Aorta (tissue), 5 donors: Measurements from ENCODE around the gene SMYD3. TPM values are rescaled to one million over a fixed set of nuclear protein-coding genes. Genes with fewer than 3 reads are reported as not detected.
"Not testable (repeated sequence)": the region's sequence is repeated elsewhere in the genome, so short reads cannot be mapped to it uniquely, and the experiment has no call there.

ENCODE experiments used
- ATAC-seq: fragments of 200-7000 bp; cut with Tn5 transposase; one replicate; pipeline ENCODE4 v1.9.1; 2022; ENCODE audit warnings: moderate library complexity; ENCODE audit not compliant: low FRiP score
- DNase-seq, 2 donors: peaks; one replicate each; pipeline ENCODE4 v3.0.0-alpha.2; 2020
- H3K27ac ChIP-seq, 2 donors: one replicate each; pipeline ENCODE4 v1.5.1; 2013; ENCODE audit warnings: low read length in 2 of 2, mild to moderate bottlenecking in 2 of 2, moderate library complexity in 2 of 2, control low read depth in 1 of 2, inconsistent platforms in 1 of 2, low read depth in 1 of 2
- H3K27me3 ChIP-seq, 2 donors: one replicate each; pipeline ENCODE4 v1.6.1; 2013; ENCODE audit warnings: control low read depth in 1 of 2, low read length in 1 of 2, mild to moderate bottlenecking in 1 of 2, moderate library complexity in 1 of 2; ENCODE audit not compliant: insufficient read depth in 2 of 2, control insufficient read depth in 1 of 2
- H3K36me3 ChIP-seq, 2 donors: one replicate each; pipeline ENCODE4 v1.6.1; 2013; ENCODE audit warnings: control low read depth in 1 of 2, low read length in 1 of 2, mild to moderate bottlenecking in 1 of 2; ENCODE audit not compliant: insufficient read depth in 2 of 2, control insufficient read depth in 1 of 2
- H3K4me1 ChIP-seq, 2 donors: one replicate each; pipeline ENCODE4 v1.6.1; 2013; ENCODE audit warnings: low read length in 2 of 2, control low read depth in 1 of 2, mild to moderate bottlenecking in 1 of 2, moderate library complexity in 1 of 2; ENCODE audit not compliant: insufficient read depth in 2 of 2, control insufficient read depth in 1 of 2
- H3K4me3 ChIP-seq, 2 donors: one replicate each; pipeline ENCODE4 v1.5.1; 2013; ENCODE audit warnings: low read length in 2 of 2, control low read depth in 1 of 2, mild to moderate bottlenecking in 1 of 2
- H3K9me3 ChIP-seq: one replicate; pipeline ENCODE4 v1.6.1; 2013; ENCODE audit warnings: mild to moderate bottlenecking, low read length; ENCODE audit not compliant: control insufficient read depth
- WGBS, 2 donors: extraction: QIAGEN DNeasy Blood & Tissue Kit; methylation state at CpG; one replicate each; pipeline ENCODE4 v1.1.7; 2013; 5-methylcytosine and 5-hydroxymethylcytosine counted together
- intact Hi-C, 2 donors: fragments of 100-400 bp; cut with DNase I; formaldehyde crosslinking; loops; one replicate each; pipeline versions ENCODE4 v1.14.2 to v1.15.0; 2022
- polyA plus RNA-seq, 2 donors: library from polyadenylated mRNA; stranded (reverse); fragments of 200-250 nt; gene quantifications; one replicate each; pipeline ENCODE4 v1.2.3, GENCODE V29; 2013
- total RNA-seq, 2 donors: library from RNA; stranded (reverse); fragmentation: NEBNext Ultra II Directional; extraction: Animal tissue kit (Norgen Biotek cat#: 25700); gene quantifications; one replicate each; pipeline ENCODE4 v1.2.1, GENCODE V29; 2021
- donor health status: healthy with polysubstance abuse.
- donor health status: Bipolar disorder and iron deficiency.
- donor health status: DM: no; HTN: no; CAD: no.
- donor health status: DM: no; HTN: no; CAD: no.
- donor health status: DM: yes; HTN: yes; CAD: no.

The SMYD3 gene
- total and polyA plus RNA-seq, 4 donors, result 6.0 to 29.1 (median 11.1) TPM

GRCh38 chr1:245960171-245960570 lies 546.9 kb downstream of the SMYD3 start:
- Histone ChIP-seq H3K4me1 (no peaks in the 10 kb centered on the region), H3K27ac (no peak overlapping the region), H3K4me3 (no peak overlapping the region), H3K36me3 (no peaks in the 10 kb centered on the region), H3K27me3 (no peaks in the 10 kb centered on the region), H3K9me3 (no peaks in the 10 kb centered on the region)
- intact Hi-C loops, result no loop called here
- DNase-seq (no peak), ATAC-seq (no peak)
- WGBS, 2 donors, result 92 to 93% methylated on average over 4 of the region's 4 CpGs

- Histone ChIP-seq H3K9me3 (no peaks in the 10 kb centered on the region), H3K27ac (no peak overlapping the region), H3K4me1 (peaks cover 2 to 5% of the 10 kb centered on the region in 2 donors), H3K27me3 (no peaks in the 10 kb centered on the region), H3K4me3 (no peak overlapping the region), H3K36me3 (no peaks in the 10 kb centered on the region)
- 90 to 91% methylated on average over 6 of the region's 6 CpGs for WGBS, 2 donors
- no peak for DNase-seq
- ATAC-seq, result no peak
- intact Hi-C loops, result no loop called here
Observed at GRCh38 chr1:245958016-245958415, 549.1 kb downstream of the SMYD3 start.

GRCh38 chr1:245957427-245957826 lies 549.7 kb downstream of the SMYD3 start:
- intact Hi-C loops, result no loop called here
- DNase-seq, result no peak
- Histone ChIP-seq H3K36me3 (no peaks in the 10 kb centered on the region), H3K27ac (no peak overlapping the region), H3K27me3 (no peaks in the 10 kb centered on the region), H3K4me3 (no peak overlapping the region), H3K4me1 (peaks cover 2 to 5% of the 10 kb centered on the region in 2 donors), H3K9me3 (no peaks in the 10 kb centered on the region)
- ATAC-seq, result no peak
- 58 to 67% methylated on average over 7 of the region's 7 CpGs for WGBS, 2 donors

GRCh38 chr1:245956225-245956624 lies 550.9 kb downstream of the SMYD3 start:
- ATAC-seq, result no peak
- intact Hi-C loops, result no loop called here

GRCh38 chr1:245953876-245954660 lies 553.0 kb downstream of the SMYD3 start:
- ATAC-seq, result no peak
- Histone ChIP-seq H3K27ac (no peak overlapping the region), H3K4me1 (peaks cover 2 to 5% of the 10 kb centered on the region in 2 donors), H3K4me3 (no peak overlapping the region), H3K27me3 (no peaks in the 10 kb centered on the region), H3K36me3 (no peaks in the 10 kb centered on the region), H3K9me3 (no peaks in the 10 kb centered on the region)
- intact Hi-C loops, result no loop called here
- 53 to 62% methylated on average over 8 of the region's 8 CpGs for WGBS, 2 donors
- no peak for DNase-seq

More at GRCh38 chr1:245956225-245956624, 550.9 kb downstream of the SMYD3 start:
- Histone ChIP-seq H3K27me3 (no peaks in the 10 kb centered on the region), H3K9me3 (no peaks in the 10 kb centered on the region), H3K36me3 (no peaks in the 10 kb centered on the region), H3K4me3 (no peak overlapping the region), H3K27ac (no peak overlapping the region), H3K4me1 (peaks cover 2 to 5% of the 10 kb centered on the region in 2 donors)
- DNase-seq, result no peak
- 85 to 86% methylated on average over 4 of the region's 4 CpGs for WGBS, 2 donors

- Histone ChIP-seq H3K4me1 (peaks cover 2 to 5% of the 10 kb centered on the region in 2 donors), H3K36me3 (no peaks in the 10 kb centered on the region), H3K27me3 (no peaks in the 10 kb centered on the region), H3K4me3 (no peak overlapping the region), H3K9me3 (no peaks in the 10 kb centered on the region), H3K27ac (no peak overlapping the region)
- intact Hi-C loops, result no loop called here
- no peak for DNase-seq
- no peak for ATAC-seq
- 87 to 88% methylated on average over 7 of the region's 7 CpGs for WGBS, 2 donors
Observed at GRCh38 chr1:245952383-245953026, 554.6 kb downstream of the SMYD3 start.

- H3K36me3 ChIP-seq, result no peaks in the 10 kb centered on the region
- H3K9me3 ChIP-seq, result no peaks in the 10 kb centered on the region
- WGBS, 2 donors, result 90 to 95% methylated on average over 7 of the region's 7 CpGs
- H3K27ac ChIP-seq, result no peak overlapping the region
- ATAC-seq (no peak), DNase-seq (no peak)
- H3K4me1 ChIP-seq, result no peaks in the 10 kb centered on the region
- H3K27me3 ChIP-seq, result no peaks in the 10 kb centered on the region
- intact Hi-C loops, result no loop called here
- H3K4me3 ChIP-seq, result no peak overlapping the region
Observed at GRCh38 chr1:245948786-245949185, 558.3 kb downstream of the SMYD3 start.

GRCh38 chr1:245946905-245947304 lies 560.2 kb downstream of the SMYD3 start:
- no peak for ATAC-seq
- 32 to 55% methylated on average over 10 of the region's 10 CpGs for whole genome bisulfite sequencing, 2 donors
- Histone ChIP-seq H3K4me3 (no peak overlapping the region), H3K36me3 (no peaks in the 10 kb centered on the region), H3K27ac (no peak overlapping the region), H3K9me3 (no peaks in the 10 kb centered on the region), H3K4me1 (no peaks in the 10 kb centered on the region), H3K27me3 (no peaks in the 10 kb centered on the region)
- intact Hi-C loops, result no loop called here
- no peak for DNase-seq

GRCh38 chr1:245945136-245945535 lies 561.9 kb downstream of the SMYD3 start:
- H3K36me3 ChIP-seq, DNase-seq, ATAC-seq, H3K4me3 ChIP-seq, intact Hi-C loops, H3K27ac ChIP-seq, H3K4me1 ChIP-seq, H3K27me3 ChIP-seq, H3K9me3 ChIP-seq: not testable (repeated sequence)
- 98 to 100% methylated on average over 1 of the region's 1 CpG for WGBS, 2 donors
